ENCODE measurements around the gene AKAP13.
"Not testable (repeated sequence)": the region's sequence is repeated elsewhere in the genome, so short reads cannot be mapped to it uniquely, and the experiment has no call there.

AKAP13 gene

DNA sequence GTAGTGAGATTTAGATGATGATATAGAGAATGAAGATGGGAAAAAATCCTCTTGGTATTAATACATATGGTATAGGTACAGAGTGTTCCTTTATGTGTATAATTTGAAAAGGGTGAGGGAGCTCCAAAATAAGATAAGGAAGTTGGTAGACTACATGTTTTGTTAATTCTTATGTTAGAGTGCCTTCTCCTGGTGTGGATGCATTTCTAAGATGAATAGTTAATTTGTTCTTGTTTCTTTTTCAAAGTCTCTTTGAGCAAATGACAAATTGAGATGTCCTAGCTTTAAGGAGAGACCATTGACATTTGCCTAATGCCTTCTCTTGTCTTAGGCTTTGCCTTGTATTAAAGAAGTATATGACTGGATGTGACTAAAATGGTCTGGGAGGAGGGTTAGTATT is 34.1 kb downstream of the AKAP13 start:
- DNase-seq, result no peak

DNA sequence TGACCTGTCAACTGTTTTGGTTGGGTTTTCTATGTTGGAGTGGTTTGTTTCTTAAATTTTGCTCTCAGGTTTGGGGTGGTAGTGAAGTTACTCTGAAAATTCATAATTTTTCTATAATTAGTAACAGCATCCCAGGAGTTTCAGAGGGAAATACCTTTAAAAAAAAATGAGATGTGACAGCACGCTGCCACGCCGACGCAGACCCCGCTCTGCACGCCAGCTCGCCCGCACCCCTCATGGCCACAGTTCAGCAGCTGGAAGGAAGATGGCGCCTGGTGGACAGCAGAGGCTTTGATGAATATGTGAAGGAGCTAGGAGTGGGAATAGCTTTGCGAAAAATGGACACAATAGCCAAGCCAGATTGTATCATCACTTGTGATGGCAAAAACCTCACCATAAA is 34.6 kb downstream of the AKAP13 start:
- no peak for DNase-seq

DNA sequence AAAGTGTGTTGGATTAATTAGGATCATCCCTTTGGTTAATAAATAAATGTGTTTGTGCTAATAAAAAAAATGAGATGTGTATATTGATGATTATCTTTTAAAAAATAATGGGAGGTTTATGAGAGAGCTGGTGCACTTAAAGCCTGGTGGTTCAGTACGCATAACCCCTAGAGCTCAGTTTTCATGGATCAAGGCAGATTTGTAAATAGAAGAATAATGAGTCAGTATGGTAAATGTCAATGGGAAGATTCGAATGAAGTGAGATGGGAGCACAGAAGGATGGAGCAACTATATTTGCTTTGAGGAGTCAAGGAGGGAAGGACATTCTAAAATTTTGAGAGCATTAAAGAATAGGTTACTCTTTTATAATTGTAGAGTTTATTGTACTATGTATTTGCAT is 35.4 kb downstream of the AKAP13 start:
- DNase-seq, result no peak

DNA sequence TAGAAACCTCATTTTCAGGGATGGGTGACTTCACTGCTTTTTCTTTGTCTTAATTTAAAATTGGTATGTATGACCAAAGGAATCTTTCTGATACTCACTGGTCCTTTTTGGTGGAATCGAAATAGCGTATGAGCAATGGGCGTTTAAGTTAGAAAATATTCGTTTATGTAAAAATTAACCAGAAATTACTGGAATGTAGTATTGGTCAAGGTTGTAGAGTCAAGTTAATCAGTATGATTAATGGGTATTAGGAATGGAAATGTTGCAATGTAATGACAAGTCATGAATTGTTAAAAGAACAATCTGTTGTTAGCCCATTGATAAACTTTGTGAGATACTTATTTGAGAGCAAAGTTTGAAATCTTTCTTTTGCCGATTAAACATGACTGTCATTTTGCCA is 36.9 kb downstream of the AKAP13 start:
- DNase-seq, result no peak

DNA sequence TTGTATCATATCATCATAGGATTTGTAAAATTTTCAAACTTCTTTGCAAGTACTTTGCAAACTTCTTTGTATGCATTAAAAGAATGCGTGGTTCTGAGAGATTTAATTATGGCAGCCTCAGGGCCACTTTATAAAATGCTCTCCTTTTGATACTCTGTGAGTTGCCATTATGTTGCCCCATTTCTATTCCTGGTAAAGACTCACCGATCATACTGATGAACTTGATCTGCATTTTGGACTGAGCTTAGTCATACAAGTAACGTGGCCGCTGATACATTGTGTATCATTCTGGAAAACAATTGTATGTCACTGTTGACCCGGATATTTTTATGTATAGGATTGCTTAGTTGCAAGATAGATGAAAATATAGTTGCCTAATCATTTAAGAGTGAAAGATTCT is 38.8 kb downstream of the AKAP13 start:
- no peak for DNase-seq

DNA sequence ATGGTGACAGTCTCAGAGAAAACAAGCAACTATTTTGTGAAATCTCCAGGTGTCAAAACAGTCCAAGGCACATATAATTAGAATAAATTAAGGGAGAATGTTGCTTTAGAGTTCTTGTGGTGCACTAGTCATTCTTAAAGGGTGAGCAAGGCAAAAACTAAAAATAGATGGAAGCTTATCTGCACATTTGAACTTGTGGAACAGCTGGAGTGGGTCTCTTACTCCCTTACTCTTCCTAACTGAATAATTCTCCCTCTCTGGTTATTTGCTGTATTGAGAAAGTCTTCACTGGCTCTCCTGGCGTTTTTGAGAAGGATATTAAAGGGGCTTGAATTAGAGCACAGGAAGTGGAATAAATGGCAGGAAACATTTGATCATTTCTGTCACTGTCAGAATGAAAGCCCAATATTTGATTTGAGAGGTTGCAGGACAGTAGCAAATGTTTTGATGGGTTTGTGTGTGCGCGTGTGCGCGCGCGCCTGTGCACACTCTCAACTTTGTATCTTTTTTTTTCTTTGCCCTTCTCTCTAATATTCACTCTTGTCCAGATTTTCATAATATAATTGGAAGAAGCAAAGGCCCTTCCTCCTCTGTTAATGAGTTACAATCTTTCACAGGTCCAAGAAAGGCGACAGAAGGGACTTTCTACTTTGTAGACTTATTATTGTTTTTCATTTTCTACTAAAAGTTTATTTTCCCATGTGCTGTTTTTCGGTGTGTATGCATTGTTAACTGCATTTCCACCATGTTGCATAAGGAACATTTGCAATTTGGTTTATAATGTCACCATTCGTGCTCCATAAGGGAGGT is 40.9 kb downstream of the AKAP13 start:
- no peak for DNase-seq

- DNase-seq, result no peak
Observed at GRCh38 chr15:85422607-85423006, 42.2 kb downstream of the AKAP13 start.

GRCh38 chr15:85423256-85423655 is 42.9 kb downstream of the AKAP13 start:
- no peak for DNase-seq

DNA sequence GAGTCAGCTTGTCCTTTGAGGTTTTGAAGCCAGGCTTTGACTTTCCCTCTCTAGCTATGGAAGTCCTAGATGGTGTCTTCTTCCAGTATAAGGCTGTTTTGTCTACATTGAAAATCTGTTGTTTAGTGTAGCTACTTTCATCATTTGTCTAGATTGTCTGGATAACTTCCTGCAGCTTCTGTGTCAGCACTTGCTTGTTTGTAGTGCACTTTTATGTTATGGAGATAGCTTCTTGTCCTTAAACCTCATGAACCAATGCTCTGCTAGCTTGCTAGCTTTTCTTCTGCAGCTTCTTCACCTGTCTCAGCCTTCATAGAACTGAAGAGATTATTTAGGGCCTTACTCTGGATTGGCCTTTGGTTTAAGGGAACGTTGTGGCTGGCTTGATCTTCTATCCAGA is 43.8 kb downstream of the AKAP13 start:
- DNase-seq, result no peak

DNA sequence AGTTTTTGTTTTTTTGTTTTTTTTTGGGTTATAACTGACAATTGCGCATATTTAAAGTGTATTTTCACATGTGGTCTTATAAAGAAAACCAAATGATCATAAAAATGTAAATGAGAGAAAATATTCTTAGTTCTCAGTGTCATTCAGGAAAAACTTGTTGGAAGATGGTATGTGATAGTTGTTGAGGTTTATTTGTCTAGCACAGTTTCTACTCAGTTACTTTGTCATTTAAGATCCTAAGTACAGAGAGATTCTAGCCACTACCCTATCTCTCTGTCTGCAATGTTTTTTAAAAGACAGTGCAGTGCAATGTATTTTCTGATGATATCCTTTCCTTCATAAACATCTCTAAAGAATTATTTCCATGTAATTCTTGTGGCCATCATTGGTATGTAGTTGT is 46.1 kb downstream of the AKAP13 start:
- no peak for DNase-seq

DNA sequence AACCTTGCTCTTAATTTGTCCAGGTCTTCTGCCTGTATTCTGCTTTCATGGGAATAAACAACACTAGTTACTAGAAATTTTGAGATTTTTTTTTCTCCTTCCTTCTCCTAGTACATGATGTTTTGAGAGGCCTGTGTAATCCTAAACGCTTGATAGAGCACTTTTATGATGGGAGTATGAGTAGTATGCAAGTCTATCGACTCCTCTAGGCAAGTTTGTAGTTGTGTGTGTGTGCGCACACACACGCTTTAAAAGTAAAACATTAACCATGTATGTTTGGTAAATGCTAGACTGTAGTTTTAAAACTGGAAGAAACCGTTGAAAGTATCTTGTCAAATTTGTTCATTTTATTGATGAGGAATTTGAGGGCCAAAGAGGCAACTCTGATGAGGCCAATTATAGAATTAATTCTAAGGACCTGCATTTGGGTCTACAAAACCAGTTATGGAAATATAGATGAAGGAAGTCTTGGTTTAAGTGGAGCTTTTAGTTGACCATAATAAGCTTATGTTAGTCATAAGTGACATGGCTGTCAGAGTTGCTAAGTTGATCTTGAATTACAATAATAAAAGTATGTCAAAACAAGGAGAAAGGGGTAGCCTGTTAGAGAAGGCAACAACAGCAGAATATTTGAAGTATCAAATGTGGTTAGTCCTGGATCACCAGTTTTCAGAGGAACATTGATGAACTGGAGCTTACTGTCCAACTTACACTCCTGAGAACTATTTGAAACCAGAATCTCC is 47.1 kb downstream of the AKAP13 start:
- no peak for DNase-seq

DNA sequence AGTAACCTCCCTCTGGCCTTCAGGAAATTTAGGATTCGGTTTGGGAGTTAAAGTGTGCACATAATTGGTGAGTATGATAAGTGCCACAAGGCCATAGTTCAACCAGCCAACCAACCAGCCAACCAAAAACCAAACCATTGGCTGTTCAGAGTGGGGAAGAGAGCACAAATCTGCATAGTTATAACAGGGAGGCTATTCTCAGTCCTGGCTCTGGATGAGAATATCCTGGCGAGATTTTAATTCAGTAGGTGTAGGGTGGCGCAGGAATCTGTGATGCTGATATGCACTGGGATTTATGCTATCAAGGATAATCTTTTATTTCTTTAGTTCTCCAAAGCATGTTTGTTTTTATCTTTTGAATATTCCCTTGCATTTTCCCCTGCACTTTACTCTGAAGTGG is 49.1 kb downstream of the AKAP13 start:
- DNase-seq, result no peak

DNA sequence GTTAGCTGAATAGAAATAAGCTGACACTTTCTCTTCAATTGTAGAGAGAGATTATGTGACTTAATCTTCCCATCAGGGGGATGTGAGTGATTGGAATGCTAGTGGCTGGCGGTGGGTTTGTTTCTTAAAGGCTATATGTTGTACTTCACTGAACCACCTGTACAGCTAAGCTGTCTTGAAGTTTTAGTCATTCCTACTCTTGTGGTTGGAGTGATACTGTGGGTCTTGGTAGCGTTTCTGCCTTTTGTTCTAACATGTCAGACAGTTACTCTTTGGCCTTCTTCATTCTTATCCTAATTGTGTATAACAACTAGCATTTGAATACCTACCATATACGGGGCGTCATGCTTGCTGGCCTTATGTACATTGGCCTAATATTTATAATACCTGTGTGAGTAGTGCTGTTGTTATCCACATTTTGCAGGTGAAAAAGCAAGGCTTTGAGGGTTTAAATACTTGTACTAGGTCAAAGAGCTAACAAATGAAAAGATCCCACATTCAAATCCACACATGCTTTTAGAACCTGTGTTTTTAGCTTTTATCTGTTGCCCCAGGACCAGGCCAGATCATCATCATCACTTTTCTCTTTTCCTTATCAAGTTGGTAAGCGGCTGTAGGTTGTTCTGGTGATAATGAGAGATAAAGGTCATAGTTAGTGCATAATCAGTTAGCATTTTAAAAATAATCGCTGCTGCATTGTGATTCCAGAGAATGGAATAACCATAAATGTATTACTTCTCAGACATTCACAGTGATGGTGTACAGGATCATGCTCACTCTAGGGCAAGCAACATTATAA is 50.2 kb downstream of the AKAP13 start:
- DNase-seq, result no peak

- DNase-seq, result no peak
Observed at GRCh38 chr15:85439996-85440395, 59.6 kb downstream of the AKAP13 start.

- no peak for DNase-seq
Observed at GRCh38 chr15:85440451-85440850, 60.0 kb downstream of the AKAP13 start.

DNA sequence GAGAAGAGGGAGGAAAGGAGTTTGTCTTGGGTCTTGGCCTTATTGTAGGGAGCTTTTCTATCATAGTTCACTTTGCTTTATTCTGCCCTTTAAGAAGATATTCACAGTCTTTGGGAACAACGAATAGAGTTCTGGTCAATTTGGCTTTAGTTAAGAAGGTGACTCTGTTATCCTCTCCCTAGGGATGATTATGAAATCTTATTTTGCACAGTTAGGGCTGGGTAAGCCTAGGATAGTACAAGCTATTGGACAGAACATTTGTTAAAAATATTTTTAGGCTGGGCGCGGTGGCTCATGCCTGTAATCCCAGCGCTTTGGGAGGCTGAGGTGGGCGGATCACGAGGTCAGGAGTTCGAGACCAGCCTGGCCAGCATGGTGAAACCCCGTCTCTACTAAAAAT is 61.5 kb downstream of the AKAP13 start:
- not testable (repeated sequence) for DNase-seq

- no peak for DNase-seq
Observed at GRCh38 chr15:85443046-85443445, 62.6 kb downstream of the AKAP13 start.

DNA sequence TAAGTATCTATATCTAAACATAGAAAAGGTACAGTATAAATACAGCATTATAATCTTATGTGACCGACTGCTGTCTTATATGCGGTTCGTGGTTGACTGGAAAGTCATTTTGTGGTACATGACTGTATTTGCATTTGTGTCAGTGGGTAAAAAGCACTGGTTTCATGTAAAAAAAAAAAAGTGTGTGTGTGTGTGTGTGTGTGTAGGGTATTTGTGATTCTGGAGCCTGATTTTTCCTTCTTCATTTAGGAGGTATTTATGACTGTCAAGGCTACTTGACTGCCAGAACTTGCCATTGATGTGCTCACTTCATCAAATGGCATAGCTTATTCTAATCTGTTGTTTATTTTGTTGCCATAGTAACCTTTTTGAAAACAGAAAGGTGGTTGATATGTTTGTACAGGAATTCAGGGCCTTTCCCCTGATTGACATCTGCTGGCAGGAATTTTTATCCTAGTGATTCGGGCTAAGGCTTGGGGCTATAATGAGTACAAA is 63.2 kb downstream of the AKAP13 start:
- DNase-seq, result peak; percentile 5

DNA sequence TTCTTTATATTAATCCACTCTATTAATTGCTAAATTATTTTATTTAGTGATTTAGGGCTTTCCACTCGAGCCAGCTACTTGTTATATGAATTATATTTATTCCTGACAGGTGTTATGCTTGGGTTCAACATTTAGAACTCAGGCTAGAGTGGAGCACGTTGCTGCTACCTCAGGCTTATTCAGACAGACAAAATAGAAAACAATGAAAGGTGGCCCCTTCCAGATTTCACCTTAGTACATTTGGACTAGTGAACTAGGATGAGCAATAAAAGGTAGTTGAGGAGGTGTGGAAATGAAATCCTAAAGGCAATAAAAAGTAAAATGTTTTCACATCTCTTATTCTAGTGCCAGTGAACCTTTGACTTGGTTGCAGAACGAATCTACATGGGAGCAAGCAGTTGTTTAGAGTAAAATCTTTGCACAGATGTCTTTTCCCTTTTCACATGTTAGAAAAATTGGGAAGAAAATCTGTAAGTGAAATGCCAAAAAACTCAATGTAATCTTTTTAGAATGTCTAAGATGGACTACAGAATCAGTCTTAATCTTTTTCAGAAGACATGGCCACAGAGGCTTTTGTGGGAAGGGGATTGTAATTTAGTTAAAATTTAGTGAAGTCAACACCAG is 63.8 kb downstream of the AKAP13 start:
- DNase-seq, result no peak

DNA sequence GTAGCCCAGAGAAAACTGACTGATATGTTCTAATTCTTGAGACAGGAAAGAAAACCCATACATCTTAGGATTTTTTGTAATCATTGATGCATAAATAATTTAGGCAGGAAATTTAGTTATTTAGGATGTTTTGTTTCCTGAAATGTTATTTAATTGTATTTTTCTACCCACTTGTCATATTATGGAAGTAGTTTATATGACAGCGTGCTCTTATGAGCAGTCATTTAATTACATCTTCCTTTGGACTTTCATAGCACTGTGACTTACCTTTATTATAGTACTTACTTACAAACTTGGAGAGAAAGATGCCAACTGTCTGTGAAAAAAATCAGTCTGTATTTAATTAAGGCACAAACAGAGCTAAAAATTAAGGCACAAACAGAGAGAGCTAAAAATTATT is 65.0 kb downstream of the AKAP13 start:
- no peak for DNase-seq

- no peak for DNase-seq
Observed at GRCh38 chr15:85451099-85451700, 70.8 kb downstream of the AKAP13 start.

GRCh38 chr15:85452436-85452835 is 72.0 kb downstream of the AKAP13 start:
- DNase-seq, result no peak

Measured in CD4-positive, alpha-beta T cell treated with Interleukin-17A for 4 hours (primary cell).